Embryonic facial prominence (tissue), 1 donor: Measurements from ENCODE around the gene YIF1A.
"Not testable (repeated sequence)": the region's sequence is repeated elsewhere in the genome, so short reads cannot be mapped to it uniquely, and the experiment has no call there.

Source experiments
- DNase-seq: peaks from one replicate; pipeline ENCODE4 v3.0.0-alpha.2; 2016; ENCODE audit errors: extremely low spot score

YIF1A gene

GRCh38 chr11:66326261-66327111, 37.5 kb upstream of the YIF1A start:
- DNase-seq: no peak

- DNase-seq: no peak
Measured at GRCh38 chr11:66325263-66325671, 36.3 kb upstream of the YIF1A start.

GRCh38 chr11:66324664-66325063, 35.7 kb upstream of the YIF1A start:
- DNase-seq: no peak

GRCh38 chr11:66323684-66324083, 34.7 kb upstream of the YIF1A start:
- no peak for DNase-seq

GRCh38 chr11:66322732-66323427, 33.9 kb upstream of the YIF1A start:
- no peak for DNase-seq

GRCh38 chr11:66321606-66322005, 32.7 kb upstream of the YIF1A start:
- DNase-seq: no peak

GRCh38 chr11:66320748-66321147, 31.8 kb upstream of the YIF1A start:
- DNase-seq: not testable (repeated sequence)

GRCh38 chr11:66320289-66320688, 31.3 kb upstream of the YIF1A start:
- not testable (repeated sequence) for DNase-seq

- DNase-seq: no peak
Measured at GRCh38 chr11:66318600-66318970, 29.6 kb upstream of the YIF1A start.

GRCh38 chr11:66317723-66318599, 29.0 kb upstream of the YIF1A start:
- DNase-seq: peak; percentile 38

- no peak for DNase-seq
Measured at GRCh38 chr11:66317322-66317722, 28.4 kb upstream of the YIF1A start.

GRCh38 chr11:66316849-66317251, 27.9 kb upstream of the YIF1A start, which contains the start of gene CD248:
TSS of gene CD248 (minus strand) at chr11:66317044. CDS start at chr11:66317027, 17 bp downstream.
- no peak for DNase-seq

- DNase-seq: no peak
Measured at GRCh38 chr11:66315921-66316811, 27.2 kb upstream of the YIF1A start.

- DNase-seq: no peak
Measured at GRCh38 chr11:66315498-66315885, 26.5 kb upstream of the YIF1A start.

GRCh38 chr11:66314561-66315497, 25.9 kb upstream of the YIF1A start:
- no peak for DNase-seq

- no peak for DNase-seq
Measured at GRCh38 chr11:66314186-66314501, 25.2 kb upstream of the YIF1A start.

GRCh38 chr11:66313321-66314185, 24.6 kb upstream of the YIF1A start:
- peak; percentile 91 for DNase-seq

GRCh38 chr11:66312549-66313320, 23.8 kb upstream of the YIF1A start:
- peak; percentile 99 for DNase-seq
